ENCODE measurements around the gene RENBP.

RENBP gene

DNA sequence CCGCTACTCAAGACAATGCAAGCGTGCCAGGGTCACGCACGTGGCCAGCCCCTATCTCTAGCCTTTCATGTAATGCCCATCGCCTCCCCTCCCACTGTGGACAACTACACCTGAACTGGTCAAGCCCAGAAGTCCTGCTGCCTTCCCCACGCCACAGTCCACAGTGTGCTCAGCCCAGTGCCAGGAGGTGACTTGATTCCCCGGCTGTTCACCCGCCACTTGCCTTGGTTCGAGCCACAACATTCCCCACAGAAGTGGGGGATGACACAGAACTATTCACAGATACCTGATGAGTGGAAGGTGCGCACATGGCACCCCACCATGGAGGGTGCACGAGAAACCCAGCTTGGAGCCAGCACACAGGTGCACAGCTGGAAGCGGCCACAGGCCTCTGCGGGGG lies 25.2 kb downstream of the RENBP start:
- no peak for DNase-seq (ENCODE audit: low spot score)

DNA sequence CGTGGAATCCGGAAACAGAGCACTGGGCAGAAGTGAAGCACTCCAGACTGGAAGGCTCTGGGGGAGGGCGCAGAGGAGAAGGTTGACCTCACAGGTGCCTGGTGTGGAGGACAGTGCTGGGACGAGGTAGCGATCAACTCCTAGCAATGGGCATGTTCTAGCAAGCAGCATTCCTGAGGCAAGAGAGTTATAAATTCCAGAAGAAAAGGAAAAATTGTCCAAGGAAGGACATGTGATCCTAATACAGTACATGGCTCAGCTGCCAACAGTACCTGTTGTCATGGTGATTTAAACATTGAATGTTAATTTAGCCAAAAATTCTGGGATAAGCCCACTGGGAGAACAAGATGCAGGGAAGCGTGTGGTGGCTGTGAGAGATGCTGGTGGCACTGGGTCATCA lies 26.6 kb downstream of the RENBP start:
- no peak for DNase-seq (ENCODE audit: low spot score)

DNA sequence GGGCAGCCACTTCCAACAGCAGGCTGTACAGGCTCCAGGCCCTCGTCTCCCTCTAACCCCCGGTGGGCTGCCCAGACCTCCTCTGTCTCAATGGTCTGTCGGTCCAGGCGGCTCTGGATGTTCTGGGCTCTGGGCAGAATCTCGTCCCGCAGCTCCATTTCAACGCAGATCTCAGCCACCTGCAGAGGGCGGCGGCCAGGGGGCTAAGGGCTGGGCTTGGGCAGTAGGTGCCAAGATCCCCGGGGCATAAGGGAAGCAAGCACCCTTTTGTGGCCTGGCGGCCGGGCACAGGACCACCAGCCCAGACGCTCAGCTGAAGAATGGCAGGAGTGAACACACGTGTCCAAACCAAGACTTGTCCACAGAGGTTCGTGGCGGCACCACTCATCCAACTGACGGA lies 30.7 kb downstream of the RENBP start:
- DNase-seq (ENCODE audit: low spot score), result no peak

DNA sequence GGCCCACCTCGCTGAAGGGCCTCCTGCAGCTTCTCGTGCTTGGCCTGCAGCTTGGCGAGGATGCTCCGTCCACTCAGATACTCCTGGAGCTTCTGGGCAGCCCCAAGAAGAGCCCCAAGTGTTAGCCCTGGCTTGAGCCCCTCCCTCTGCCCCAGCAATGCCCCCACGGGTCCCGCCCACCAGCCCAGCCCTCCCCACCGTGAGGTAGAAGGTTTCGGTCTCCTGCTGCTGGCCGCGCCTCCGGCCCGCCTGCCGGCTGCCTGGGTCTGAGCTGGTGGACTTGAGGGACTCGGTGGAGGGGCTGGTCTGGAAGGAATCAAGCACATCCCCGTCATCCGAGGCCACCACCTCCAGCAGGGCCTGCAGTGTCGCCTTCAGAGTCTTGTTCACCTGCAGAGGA lies 31.2 kb downstream of the RENBP start:
- no peak for DNase-seq (ENCODE audit: low spot score)

DNA sequence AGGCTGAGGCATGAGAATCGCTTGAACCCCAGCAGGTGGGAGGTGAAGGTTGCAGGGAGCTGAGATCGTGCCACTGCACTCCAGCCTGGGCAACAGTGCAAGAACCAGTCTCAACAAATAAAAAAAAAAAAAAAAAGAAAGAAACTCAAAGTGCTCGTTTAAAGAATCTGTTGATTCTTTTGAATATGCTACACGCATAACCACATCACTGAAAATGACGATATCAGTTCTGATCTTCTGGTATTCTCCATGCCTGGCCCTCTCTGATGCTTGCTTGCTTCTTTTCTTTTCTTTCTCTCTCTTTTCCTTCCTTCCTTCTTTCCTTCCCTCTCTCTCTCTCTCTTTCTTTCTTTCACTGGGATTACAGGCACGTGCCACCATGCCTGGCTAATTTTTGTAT lies 32.6 kb downstream of the RENBP start:
- no peak for DNase-seq (ENCODE audit: low spot score)

DNA sequence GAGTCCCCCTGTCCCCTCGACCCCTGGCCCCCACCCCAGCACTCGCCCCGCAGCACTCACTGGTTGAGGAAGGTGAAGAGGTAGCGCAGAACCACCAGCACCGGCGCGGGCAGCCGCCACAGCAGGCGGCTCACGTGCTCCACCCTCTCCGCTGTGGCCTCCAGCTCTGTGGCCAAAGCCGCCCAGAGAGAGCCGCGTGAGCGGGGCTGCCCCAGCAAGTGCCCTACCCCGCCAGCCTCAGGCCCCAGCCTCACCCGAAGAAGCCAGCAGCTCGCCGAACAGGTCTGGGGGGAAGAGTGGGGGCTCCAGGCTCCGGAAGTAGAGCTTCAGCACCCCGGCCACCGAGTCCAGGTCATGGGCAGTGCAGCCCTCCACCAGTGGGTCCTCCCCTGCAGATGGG lies 34.0 kb downstream of the RENBP start:
- DNase-seq (ENCODE audit: low spot score), result no peak

DNA sequence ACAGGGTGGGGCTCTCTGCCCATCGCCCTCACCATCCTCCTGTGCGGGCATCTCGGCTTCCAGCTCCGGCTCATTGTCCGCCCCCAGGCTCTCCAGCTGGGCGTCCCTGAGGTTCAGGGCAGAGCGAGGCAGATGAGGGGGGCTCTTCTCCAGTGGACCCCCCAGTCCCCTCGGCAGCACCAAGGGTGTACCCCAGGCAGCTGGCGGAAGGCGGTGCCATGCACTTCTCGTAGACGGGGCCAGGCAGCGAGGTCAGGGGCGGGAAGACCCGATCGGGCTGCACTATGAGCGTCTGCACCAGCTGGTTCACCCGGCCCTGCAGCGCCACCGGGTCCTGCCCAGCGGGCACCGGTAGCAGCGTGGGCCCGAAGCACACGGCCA lies 34.5 kb downstream of the RENBP start:
- no peak for DNase-seq (ENCODE audit: low spot score)

DNA sequence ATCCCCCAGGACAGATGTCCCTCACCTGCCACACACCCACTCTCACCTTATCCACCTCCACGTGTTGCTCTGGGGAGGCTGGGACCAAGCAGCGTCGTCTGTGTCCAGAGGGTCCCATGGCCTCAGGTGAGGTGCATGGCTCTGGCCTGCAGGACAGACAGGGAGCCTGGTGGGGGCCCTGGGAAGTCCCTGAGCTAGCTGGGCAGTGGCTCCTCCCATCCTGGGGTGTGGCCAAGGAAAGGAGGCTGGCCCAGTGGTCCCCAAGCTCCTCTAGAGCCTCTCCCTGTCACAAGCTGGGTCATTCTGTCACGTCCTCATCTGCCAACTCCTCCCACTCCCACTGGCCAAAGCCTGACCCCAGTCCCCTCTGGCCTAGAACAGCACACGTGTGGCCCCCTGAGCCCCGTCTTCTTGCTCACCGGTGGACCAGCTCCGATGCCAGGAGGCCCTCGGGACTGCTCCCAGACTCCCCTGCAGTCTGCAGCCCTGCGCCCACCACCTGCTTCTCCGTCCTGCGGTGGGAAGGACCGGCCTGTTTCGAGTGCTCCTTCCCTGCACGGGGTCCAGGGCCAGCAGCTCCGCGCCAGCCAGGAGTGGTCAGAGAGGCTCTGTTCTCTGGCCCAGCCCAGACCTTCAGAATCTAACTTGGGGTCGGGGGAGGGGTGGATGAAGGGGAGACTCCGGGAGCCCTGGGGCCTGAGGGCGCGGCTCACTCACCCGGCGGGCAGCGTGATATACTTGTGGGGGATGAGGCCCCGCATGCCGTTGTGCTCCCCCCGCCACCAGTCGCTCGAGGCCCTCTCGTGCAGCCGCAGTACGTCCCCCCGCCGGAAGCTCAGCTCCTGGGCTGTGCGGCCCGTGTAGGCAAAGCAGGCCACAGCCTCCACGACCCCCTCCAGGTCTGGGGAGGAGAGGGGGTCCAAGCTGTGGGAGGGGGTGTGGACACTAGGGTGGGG lies 35.1 kb downstream of the RENBP start:
- no peak for DNase-seq (ENCODE audit: low spot score)

DNA sequence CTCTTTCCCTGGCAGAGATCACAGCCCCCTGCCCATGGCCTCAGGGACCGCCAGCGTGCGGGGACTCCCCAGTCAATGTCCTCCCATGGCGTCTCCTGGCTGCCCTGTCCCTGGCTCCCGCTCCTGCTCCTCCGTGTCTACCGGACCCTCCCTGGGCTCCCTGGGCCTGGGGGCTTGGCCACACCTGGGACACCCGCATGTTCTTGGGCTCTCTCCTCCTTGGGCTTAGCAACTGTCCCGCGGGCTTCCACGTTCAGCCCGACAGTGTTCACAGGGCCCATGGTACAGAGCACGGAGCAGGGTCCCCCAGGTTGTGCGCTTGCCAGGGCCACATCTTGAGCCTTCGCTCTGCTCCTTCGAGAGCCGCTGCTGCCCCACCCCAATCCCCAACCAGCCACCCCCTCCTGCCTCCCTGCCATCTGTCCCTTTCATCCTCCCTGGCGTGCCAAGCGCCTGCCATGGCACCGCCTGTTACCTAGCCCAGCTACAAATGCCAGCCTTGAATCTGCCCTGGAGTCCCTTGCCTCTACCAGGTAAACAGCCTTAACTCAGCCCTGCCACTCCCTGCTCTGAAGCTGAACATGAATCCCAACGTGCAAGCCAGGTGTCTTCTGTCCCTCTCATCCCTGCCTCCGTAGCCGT lies 36.1 kb downstream of the RENBP start:
- no peak for DNase-seq (ENCODE audit: low spot score)

DNA sequence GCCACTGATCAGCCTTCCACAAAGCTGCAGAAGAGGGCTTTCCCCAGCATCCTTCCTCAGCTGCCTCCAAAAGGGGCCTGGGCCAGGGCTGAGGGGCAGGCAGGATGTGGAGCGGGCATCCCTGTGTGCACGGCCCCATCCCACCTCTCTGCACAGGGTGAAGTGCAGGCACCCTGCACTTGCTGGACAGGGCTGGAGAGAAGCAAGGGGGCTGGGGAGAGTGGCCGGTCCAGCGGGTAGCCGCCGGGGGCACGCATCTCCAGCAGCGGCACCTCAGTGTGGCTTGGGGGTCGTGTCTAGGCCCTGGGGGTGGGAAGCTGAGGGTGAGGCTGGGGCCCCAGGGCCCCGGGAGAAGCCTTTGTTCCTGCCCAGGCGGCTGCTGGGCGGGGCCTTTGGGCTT lies 37.0 kb downstream of the RENBP start:
- no peak for DNase-seq (ENCODE audit: low spot score)

DNA sequence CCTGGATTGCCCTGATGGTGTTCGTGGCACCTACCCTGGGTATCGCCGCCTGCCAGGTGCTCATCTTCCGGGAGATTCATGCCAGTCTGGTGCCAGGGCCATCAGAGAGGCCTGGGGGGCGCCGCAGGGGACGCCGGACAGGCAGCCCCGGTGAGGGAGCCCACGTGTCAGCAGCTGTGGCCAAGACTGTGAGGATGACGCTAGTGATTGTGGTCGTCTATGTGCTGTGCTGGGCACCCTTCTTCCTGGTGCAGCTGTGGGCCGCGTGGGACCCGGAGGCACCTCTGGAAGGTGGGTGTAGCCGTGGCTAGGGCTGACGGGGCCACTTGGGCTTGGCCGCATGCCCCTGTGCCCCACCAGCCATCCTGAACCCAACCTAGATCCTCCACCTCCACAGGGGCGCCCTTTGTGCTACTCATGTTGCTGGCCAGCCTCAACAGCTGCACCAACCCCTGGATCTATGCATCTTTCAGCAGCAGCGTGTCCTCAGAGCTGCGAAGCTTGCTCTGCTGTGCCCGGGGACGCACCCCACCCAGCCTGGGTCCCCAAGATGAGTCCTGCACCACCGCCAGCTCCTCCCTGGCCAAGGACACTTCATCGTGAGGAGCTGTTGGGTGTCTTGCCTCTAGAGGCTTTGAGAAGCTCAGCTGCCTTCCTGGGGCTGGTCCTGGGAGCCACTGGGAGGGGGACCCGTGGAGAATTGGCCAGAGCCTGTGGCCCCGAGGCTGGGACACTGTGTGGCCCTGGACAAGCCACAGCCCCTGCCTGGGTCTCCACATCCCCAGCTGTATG lies 38.1 kb downstream of the RENBP start:
- no peak for DNase-seq (ENCODE audit: low spot score)

DNA sequence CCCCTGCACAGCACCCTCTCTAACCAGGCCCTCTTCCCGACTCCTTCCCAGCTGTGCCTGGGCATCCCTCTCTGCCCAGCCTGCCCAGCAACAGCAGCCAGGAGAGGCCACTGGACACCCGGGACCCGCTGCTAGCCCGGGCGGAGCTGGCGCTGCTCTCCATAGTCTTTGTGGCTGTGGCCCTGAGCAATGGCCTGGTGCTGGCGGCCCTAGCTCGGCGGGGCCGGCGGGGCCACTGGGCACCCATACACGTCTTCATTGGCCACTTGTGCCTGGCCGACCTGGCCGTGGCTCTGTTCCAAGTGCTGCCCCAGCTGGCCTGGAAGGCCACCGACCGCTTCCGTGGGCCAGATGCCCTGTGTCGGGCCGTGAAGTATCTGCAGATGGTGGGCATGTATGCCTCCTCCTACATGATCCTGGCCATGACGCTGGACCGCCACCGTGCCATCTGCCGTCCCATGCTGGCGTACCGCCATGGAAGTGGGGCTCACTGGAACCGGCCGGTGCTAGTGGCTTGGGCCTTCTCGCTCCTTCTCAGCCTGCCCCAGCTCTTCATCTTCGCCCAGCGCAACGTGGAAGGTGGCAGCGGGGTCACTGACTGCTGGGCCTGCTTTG lies 38.9 kb downstream of the RENBP start:
- DNase-seq (ENCODE audit: low spot score), result no peak

DNA sequence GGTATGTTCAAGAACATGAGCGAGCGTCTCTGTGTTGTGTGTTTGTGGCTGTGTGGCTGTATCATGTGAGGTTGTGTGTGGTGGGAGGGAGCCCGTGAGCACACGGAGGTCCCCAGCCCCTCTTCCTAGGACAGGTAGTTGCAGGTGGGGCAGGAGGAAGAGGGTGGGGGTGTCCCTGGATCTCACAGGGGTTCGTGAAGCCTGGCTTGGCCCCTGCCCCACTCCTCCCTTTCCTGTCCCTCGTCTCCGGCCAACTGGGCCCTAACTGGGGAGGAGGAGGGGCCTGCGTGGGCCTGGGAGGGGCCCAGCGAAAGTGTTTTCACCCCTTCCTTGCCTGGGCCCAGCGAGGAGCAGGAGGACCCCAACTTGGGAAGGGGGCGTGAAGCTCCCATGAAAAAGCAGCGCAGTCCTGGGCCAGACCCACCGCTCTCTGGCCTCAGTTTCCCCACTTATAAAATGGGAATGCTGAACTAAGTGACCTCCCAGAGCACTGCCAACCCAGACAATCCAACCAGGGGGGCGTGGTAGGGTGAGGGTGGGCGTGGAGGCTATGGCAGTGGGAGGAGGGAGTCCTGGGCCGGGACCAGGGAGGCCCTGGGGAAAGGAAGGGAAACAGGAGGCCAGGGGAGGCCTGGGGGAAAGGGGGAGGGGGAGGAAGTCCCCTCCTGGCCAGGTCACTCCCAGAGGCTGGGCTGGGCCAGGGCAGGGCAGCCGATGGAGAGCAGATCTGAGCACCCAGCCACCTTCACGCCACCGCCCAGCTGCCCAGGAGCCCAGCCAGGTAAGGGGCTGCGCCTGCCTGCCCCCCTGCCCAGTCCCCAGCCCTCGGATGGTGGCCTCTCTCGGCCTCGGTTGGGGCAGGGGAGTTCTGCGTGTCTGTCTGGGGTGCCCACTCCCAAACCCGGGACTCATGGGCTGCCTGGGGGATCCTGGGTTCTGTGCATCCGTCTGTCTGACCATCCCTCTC lies 40.2 kb downstream of the RENBP start, which contains the start of gene AVPR2:
Gene AVPR2 (plus strand): TSS at position 683 of the 967 bp plus-strand sequence. CDS start 473 bp downstream, outside the sequence.
- no peak for DNase-seq (ENCODE audit: low spot score)

DNA sequence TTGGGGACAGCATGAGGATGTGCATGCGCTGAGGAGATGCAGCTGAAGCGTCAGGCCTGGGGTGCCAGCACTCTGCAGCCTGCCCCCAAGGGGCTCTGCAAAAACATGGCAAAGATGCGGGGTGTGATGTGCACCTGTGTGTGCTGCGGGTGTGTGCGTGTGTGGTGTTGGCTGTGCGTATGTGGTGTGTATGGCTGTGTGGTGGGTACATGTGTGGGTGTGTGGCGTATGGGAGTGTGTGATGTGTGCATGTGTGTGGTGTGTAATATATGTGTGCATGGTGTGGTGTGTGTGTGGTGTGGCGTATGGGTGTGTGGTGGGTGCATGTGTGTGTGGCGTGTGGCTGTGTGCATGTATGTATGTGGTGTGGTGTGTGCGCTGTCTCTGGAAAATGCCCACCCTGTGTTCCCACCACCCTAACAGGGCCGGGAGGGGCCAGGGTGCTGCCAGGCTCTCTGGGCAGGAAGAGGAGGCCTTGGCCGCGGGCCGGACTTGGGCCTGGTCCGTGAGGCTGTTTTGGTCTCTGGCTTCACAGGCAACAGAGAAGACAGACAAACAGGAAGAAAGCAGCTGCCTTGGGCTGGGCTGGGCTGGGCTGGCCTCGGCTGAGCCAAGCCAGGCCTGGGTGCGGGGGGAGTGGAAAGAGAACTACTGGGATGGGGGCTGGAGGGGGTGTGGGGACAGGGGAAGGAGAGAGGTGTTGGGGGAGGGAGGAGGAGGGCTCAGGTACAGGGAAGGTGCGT lies 41.0 kb downstream of the RENBP start:
- no peak for DNase-seq (ENCODE audit: low spot score)

DNA sequence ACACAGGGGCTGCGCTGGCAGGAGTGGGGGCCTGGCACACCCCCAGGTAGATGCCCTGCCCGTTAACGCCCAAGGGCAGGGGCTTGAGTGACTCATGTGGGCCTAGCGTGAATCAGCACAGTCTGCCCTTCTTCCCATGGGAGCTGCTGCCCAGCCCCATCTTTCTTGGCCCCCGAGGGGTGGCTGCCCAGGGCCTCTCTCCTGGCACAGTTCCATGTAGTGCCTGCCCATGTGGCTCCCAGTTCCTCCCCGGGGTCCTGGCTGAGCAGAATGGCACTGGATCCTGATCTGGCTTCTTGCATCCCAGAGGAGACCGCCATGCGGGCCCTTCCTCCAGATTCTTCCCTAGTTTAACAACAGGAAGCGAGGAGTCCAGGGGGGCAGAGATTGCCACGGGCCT lies 42.1 kb downstream of the RENBP start:
- DNase-seq (ENCODE audit: low spot score), result no peak

DNA sequence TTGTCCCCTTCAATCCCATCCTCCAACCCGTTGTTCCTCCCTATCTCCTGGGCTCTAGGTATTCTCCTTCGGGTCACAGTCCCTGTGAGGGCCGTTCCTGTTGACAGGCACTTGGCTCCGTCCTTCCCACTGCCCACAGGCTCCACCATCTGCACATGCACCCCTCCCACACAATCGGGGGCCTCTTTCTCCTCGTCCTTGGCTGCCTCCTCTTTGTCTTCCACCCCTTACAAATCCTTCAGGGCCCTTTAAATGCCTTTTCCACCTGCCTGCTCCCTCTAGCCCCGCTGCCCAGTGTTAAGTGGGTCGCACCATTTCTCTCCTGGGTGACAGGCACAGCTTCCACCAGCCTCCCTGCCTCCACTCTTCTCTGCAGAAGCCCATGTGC lies 42.7 kb downstream of the RENBP start:
- DNase-seq (ENCODE audit: low spot score), result no peak

DNA sequence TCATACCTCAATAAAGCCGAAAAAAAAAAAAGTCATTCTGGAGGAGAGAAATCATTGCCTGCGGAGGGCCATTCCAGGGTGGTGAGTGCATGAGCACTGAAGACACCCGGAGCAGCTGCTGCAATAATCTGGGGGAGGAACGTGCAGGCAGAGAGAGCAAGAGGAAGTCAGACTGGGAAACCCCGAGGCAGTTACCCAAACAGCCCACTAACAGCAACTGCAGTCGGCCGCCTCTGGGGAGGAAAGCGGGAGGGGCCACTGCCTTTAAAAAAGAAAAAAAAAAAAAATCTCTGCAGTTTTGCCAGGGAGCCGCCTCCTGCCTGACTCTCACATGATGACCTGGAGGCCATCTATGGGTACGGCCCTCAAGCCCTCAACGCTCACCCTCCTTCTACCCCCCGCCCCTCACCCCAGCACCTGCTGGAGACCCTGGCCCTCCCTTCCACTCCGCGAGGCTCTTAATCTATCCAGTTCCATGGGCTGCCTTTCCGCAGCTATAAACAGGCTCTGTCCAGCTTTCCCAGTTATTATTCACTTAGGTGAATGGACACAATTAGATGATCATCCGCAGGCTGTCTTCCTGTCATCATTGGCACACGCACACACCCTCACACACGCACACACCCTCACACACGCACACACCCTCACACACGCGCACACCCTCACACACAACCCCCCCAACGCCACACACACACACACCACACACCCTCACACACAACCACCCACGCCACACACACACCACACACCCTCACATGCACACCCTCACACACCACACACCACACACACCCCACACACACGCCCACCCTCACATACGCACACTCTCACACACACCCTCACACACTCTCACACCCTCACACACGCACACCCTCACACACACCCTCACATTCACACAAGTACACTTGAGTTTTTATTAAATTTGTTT lies 43.4 kb downstream of the RENBP start:
- DNase-seq (ENCODE audit: low spot score), result peak; percentile 91

DNA sequence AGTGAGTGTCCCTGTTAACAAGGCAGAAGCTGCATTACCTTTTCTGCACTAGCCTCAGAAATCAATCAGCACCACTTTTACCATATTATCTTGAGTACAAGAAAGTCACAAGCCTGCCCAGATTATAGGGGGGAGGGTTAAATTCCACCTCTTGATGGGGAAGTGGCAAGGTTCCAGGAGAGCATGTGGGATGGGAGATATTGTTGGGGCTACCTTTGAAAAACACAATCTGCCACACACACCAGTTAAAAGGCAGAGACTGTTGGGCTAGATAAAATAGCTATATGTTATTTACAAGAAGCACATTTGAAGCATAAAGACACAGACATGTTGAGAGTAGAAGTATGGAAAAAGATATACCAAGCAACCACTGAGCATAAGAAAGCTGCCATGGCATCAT lies 46.5 kb downstream of the RENBP start:
- no peak for DNase-seq (ENCODE audit: low spot score)

DNA sequence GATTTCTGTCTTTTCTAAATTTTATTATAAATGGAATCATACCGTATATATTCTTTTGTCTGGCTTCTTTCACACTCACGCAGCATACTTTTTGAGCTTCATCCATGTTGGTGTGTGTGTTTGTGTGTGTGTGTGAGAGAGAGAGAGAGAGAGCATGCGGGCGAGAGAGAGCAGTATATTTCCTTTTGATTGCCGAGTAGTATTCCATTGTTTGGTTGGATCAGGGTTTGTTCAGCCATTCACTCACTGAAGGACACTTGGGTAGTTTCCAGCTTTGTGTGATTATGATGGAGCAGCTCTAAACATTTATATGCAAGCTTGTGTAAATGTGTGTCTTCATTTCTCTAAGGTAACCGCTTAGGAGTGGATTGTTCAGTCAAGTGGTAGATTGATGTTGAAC lies 55.3 kb downstream of the RENBP start:
- DNase-seq (ENCODE audit: low spot score), result no peak
